IgD-negative memory B cell (primary cell): ENCODE measurements around the gene BCL2L2. TPM values are rescaled to one million over a fixed set of nuclear protein-coding genes. Genes with fewer than 3 reads are reported as not detected.

Source experiments
- H3K27ac Mint-ChIP-seq, 3 donors: one replicate each; pipeline ENCODE4 v1.8.0; 2020 to 2022; ENCODE audit warnings: mild to moderate bottlenecking in 3 of 3, mixed read lengths in 3 of 3, moderate library complexity in 1 of 3
- H3K27me3 Mint-ChIP-seq: one replicate; pipeline ENCODE4 v1.8.0; 2021; ENCODE audit warnings: mixed read lengths
- H3K36me3 Mint-ChIP-seq: one replicate; pipeline ENCODE4 v1.8.0; 2020; ENCODE audit warnings: mild to moderate bottlenecking, mixed read lengths
- H3K4me1 Mint-ChIP-seq, 3 donors: one replicate each; pipeline ENCODE4 v1.8.0; 2020 to 2022; ENCODE audit warnings: mixed read lengths in 3 of 3, mild to moderate bottlenecking in 1 of 3
- H3K4me3 Mint-ChIP-seq, 4 donors: one replicate each; pipeline ENCODE4 v1.8.0; 2020 to 2022; ENCODE audit warnings: mild to moderate bottlenecking in 4 of 4, mixed read lengths in 4 of 4, moderate library complexity in 3 of 4
- H3K9me3 Mint-ChIP-seq, 3 donors: one replicate each; pipeline ENCODE4 v1.8.0; 2020 to 2021; ENCODE audit warnings: mixed read lengths in 3 of 3, mild to moderate bottlenecking in 1 of 3
- polyA plus RNA-seq: library from polyadenylated mRNA; unstranded; fragments of 300-500 nt; fragmentation: Illumina TruSeq; gene quantifications from one replicate; pipeline ENCODE4 v1.2.3, GENCODE V29; 2021

The BCL2L2 gene
- polyA plus RNA-seq, 1 donor from 2014 or later = 0.65 TPM

DNA sequence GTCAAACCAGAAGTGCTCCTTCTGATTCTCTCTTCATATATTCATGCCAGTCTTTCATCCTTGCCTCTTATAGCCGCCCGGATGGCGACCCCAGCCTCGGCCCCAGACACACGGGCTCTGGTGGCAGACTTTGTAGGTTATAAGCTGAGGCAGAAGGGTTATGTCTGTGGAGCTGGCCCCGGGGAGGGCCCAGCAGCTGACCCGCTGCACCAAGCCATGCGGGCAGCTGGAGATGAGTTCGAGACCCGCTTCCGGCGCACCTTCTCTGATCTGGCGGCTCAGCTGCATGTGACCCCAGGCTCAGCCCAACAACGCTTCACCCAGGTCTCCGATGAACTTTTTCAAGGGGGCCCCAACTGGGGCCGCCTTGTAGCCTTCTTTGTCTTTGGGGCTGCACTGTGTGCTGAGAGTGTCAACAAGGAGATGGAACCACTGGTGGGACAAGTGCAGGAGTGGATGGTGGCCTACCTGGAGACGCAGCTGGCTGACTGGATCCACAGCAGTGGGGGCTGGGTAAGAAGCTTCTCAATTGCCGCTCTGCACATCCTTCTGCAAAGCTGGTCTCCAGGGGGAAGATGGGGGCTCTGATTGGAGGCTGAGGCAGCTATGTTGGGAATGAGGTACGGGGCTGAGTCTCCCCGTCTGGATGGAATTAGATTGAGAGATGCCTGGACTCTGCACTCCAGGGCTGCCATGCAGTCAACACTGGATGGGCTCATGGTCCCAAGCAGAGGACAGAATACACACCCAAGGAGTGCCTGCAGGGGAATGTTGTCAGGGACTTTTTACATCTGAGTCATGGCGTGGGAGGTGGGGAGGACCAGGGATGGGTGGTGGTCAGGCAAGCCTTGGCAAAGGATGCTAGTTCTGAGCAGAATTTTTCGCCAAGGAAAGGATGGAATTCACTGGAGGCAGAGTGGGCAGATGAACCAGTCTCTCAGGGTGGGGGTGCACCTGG lies 1.3 kb downstream of the BCL2L2 start:
- H3K4me1 Mint-ChIP-seq = peaks cover 16 to 25% (median 23%) of the 10 kb centered on the region in 3 donors
- H3K4me3 Mint-ChIP-seq = peak overlapping the region; percentile 78 to 94 (median 91)
- H3K27me3 Mint-ChIP-seq = no peaks in the 10 kb centered on the region
- H3K27ac Mint-ChIP-seq = peak overlapping the region in 2 of 3 donors; percentile 53 to 87
- H3K36me3 Mint-ChIP-seq = peaks cover 2% of the 10 kb centered on the region
- no peaks in the 10 kb centered on the region for H3K9me3 Mint-ChIP-seq

DNA sequence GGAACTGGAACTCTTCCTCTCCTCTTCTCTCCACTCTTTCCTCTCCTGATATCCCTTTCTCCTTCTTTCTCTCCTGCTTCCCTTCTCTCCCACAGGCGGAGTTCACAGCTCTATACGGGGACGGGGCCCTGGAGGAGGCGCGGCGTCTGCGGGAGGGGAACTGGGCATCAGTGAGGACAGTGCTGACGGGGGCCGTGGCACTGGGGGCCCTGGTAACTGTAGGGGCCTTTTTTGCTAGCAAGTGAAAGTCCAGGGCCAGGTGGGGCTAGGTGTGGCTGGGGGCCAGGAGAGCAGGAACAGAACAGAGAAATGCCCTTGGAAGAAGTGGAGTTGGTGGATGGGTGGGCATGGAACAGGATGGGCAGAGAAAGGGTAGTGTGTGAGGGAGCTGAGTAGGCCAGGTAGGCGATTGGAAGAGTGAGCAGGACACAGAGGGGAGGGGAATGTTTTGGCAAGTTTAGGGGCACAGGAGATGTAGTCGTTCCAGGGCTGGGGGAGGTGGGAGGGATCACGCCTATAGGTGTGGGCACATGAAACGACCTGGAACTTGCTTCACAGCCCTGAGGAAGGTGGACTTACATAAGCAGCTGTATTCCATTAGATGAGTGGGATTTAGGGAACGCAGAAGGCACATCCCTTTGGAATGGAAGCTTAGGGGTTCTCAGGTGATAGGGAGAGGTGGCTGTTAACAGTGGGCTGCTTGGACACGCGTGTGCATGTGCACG lies 2.2 kb downstream of the BCL2L2 start:
- H3K4me3 Mint-ChIP-seq = peak overlapping the region in 2 of 4 donors; percentile 31 to 88
- peaks cover 16 to 20% (median 20%) of the 10 kb centered on the region in 3 donors for H3K4me1 Mint-ChIP-seq
- peaks cover 2% of the 10 kb centered on the region for H3K36me3 Mint-ChIP-seq
- no peaks in the 10 kb centered on the region for H3K27me3 Mint-ChIP-seq
- no peak overlapping the region for H3K27ac Mint-ChIP-seq
- no peaks in the 10 kb centered on the region for H3K9me3 Mint-ChIP-seq

DNA sequence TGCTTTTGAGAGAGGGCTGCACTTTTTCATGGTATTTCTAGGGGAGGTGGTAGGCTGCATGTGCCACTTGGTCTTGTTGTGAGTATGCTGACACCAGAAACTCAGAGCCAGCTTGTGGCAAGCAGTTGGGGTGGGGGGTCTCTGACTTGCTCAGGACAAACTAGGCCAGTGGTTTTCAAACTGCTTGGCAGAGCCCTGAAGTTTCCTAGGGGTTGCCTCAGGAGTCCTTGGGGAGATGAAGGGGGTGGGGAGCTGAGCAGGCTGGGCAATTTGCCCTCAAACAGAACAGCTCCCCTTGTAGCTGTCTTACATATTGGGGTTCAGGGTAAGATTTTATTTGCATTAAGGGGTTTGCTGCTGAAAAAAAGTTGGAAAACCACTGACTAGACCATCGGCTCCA lies 3.9 kb downstream of the BCL2L2 start:
- Mint-ChIP-seq H3K9me3 (no peaks in the 10 kb centered on the region), H3K27ac (peak overlapping the region in 1 of 3 donors; percentile 54), H3K27me3 (no peaks in the 10 kb centered on the region), H3K36me3 (peaks cover 4% of the 10 kb centered on the region), H3K4me3 (peak overlapping the region in 1 of 4 donors; percentile 32), H3K4me1 (peaks cover 16 to 20% (median 20%) of the 10 kb centered on the region in 3 donors)

DNA sequence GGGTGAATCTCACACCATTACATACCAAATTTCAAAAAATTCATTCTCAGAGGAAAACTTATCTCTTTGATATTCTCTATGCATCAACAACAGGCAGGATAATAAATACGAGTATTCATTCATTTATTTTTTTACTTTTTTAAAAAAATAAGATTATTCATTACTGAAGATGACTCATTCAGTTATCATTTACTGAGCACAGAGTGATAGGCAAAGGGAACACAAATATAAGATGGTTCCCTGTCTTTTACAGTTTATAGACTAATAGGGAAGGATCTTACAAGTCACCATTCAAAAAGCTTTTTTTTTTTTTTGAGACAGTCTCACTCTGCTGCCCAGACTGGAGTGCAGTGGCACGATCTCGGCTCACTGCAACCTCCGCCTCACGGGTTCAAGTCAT lies 9.7 kb downstream of the BCL2L2 start:
- Mint-ChIP-seq H3K27ac (no peak overlapping the region), H3K36me3 (peaks cover 6% of the 10 kb centered on the region), H3K4me1 (peaks cover 0 to 11% (median 5%) of the 10 kb centered on the region in 3 donors), H3K9me3 (peaks cover 0 to 1% (median 0%) of the 10 kb centered on the region in 3 donors), H3K4me3 (no peak overlapping the region), H3K27me3 (no peaks in the 10 kb centered on the region)

DNA sequence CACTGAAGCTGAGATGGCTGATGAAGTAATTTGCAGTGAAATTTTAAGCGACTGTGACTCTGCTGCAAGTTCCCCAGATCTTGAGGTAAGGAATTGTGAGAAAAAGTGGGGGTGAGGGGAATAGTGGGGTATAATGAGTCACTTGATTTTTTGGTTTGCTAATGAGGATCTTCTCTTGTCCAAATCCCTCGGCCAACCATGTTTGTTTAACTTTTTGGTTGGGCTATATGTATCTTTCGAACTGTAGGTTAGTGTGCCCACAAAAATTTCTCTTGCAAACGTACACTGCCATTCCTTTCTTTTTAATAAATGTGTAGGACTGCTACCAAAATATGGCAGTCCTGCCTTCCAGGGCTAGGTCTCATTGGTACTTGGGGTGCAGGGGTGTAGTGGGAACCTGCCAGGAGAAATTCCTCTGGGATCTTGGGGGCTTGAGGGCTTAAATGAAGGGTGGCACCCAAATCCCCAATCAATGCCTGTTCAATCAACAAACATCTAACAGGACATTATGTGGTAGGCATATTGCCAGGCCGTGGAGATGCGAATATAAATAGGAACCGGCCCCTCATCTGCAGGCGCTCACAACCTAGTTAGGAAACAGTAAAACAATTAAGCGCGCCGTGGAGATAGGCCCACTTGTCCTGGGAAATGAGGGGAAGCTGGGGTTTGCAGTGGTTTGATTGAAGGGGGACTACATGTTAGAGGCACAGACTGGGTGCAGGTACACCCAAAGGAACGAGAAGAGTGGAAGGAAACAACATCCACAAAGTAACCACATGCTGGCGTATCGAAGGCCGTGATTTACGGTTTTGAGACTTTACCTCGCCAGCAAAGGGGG lies 13.3 kb downstream of the BCL2L2 start:
- Mint-ChIP-seq H3K27me3 (no peaks in the 10 kb centered on the region), H3K9me3 (peaks cover 0 to 1% (median 0%) of the 10 kb centered on the region in 3 donors), H3K27ac (peak overlapping the region; percentile 76 to 99 (median 98)), H3K4me3 (peak overlapping the region; percentile 77 to 96 (median 92)), H3K36me3 (peaks cover 4% of the 10 kb centered on the region), H3K4me1 (peaks cover 12 to 25% (median 23%) of the 10 kb centered on the region in 3 donors)

DNA sequence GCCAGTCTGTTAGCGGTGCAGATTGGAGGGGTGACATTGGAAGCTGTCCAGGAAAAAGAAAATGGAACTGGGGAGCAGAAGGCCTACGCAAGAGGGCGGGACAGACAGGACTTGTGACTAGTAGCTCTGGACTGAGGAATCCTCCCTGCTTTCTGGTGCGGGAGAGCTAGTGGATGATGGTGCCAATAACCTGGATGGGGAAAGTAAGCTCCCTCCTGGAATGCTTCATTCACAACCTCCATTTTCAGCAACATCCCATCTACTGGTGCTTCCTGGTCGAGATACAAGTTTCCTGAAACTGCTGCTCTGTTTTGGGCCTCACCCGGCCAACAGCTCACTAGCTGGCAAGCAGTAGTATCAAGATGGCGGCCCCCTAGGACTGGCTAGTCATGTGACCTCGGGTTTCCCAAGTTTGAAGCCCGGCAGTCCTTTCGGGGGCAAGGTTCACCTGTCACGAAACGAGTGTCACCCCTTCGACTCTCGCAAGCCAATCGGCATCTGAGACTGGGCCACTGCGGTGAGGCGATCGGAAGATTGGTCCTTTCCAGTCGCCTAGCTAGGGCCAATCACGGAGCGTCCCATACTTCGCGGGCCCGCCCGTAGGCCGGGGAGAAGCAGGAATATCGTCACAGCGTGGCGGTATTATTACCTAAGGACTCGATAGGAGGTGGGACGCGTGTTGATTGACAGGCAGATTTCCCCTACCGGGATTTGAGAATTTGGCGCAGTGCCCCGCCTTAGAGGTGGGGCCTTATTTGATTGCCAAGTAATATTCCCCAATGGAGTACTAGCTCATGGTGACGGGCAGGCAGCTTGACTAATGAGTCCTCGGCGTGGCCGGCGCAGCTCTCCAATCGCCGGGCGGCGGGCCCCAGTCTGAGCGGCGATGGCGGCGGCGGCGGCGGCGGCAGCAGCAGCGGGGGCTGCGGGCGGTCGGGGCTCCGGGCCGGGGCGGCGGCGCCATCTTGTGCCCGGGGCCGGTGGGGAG lies 14.2 kb downstream of the BCL2L2 start, which contains the start of gene PABPN1:
Gene PABPN1 (plus strand): TSS at position 874 of the 988 bp plus-strand sequence. CDS start 13 bp downstream, at position 887.
- Mint-ChIP-seq H3K36me3 (peaks cover 4% of the 10 kb centered on the region), H3K9me3 (peaks cover 0 to 1% (median 0%) of the 10 kb centered on the region in 3 donors), H3K4me1 (peaks cover 12 to 25% (median 23%) of the 10 kb centered on the region in 3 donors), H3K27me3 (no peaks in the 10 kb centered on the region), H3K4me3 (peak within 1 kb of the TSS; percentile 89 to 98 (median 96)), H3K27ac (peak within 1 kb of the TSS; percentile 93 to 99 (median 98))

DNA sequence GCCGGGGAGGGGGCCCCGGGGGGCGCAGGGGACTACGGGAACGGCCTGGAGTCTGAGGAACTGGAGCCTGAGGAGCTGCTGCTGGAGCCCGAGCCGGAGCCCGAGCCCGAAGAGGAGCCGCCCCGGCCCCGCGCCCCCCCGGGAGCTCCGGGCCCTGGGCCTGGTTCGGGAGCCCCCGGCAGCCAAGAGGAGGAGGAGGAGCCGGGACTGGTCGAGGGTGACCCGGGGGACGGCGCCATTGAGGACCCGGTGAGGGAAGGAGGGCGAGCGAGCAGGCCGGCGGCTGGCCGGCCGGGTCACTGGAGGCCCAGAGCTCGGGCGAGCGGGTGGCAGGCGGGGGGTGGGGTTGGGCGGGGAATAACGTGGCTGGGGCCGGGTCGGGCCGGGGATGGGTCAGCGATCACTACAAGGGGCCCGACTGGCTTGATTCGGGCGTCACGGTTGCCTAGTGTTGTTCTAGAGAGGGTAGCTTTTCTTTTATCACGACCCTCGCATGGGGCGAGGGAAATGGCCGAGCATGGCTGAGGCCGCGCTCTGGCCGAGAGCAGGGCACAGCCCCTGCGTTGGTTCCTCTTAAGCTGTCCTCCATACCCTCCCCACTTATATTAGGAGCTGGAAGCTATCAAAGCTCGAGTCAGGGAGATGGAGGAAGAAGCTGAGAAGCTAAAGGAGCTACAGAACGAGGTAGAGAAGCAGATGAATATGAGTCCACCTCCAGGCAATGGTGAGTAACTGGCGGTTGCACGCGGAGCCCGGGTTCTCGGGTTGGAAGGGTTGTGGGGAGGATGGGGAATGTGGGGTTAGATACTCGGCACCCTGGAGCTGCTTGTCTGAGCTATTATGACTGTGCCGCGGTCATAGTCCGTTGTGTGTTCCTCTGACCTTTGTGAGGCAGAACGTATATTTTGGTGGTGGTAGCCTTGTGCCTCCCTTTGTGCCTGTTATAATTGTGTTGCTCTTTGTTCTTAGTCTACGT lies 15.2 kb downstream of the BCL2L2 start:
- Mint-ChIP-seq H3K4me1 (peaks cover 16 to 25% (median 25%) of the 10 kb centered on the region in 3 donors), H3K27me3 (no peaks in the 10 kb centered on the region), H3K9me3 (peaks cover 0 to 1% (median 0%) of the 10 kb centered on the region in 3 donors), H3K4me3 (peak overlapping the region; percentile 89 to 98 (median 96)), H3K27ac (peak overlapping the region; percentile 87 to 99 (median 93)), H3K36me3 (peaks cover 4% of the 10 kb centered on the region)

DNA sequence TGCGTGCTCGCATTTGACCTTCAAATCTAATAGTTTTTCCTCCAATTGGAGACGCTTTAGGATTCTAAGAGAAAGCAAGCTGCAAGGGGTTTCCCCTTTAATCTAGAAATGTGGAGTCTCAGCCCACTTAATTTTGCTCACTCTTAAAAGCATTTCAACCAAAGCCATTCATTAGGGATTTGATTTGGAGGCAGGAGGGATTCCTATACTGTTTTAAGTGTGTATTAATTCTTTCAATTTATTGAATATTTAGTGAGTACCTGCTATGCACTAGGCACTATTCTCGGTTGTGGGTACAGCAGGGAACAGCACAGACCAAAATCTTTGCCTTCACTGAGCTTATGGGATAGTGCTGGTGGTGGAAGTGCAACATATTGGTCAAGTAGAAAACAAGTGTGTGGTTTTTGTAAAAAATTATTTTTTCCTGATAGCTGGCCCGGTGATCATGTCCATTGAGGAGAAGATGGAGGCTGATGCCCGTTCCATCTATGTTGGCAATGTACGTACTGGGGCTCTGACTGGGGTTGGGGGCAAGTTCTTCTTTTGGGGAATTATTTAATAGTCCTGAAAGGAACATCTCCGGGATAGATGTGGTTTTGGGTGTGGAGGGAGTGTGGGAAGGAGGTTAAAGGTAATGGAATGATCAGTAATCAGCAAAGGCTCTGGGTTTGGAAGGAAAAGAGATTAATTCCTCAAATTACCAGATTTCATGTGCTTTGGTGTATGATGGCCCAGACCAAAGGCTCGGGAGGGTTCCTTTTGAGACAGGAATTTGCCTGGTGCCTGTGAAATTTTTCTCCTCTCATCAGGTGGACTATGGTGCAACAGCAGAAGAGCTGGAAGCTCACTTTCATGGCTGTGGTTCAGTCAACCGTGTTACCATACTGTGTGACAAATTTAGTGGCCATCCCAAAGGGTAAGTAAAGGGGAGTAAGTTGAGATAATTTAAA lies 16.2 kb downstream of the BCL2L2 start:
- Mint-ChIP-seq H3K36me3 (peaks cover 4% of the 10 kb centered on the region), H3K27me3 (no peaks in the 10 kb centered on the region), H3K4me3 (peak overlapping the region; percentile 89 to 98 (median 96)), H3K27ac (peak overlapping the region; percentile 87 to 93 (median 93)), H3K9me3 (peaks cover 0 to 1% (median 0%) of the 10 kb centered on the region in 3 donors), H3K4me1 (peaks cover 16 to 26% (median 25%) of the 10 kb centered on the region in 3 donors)

DNA sequence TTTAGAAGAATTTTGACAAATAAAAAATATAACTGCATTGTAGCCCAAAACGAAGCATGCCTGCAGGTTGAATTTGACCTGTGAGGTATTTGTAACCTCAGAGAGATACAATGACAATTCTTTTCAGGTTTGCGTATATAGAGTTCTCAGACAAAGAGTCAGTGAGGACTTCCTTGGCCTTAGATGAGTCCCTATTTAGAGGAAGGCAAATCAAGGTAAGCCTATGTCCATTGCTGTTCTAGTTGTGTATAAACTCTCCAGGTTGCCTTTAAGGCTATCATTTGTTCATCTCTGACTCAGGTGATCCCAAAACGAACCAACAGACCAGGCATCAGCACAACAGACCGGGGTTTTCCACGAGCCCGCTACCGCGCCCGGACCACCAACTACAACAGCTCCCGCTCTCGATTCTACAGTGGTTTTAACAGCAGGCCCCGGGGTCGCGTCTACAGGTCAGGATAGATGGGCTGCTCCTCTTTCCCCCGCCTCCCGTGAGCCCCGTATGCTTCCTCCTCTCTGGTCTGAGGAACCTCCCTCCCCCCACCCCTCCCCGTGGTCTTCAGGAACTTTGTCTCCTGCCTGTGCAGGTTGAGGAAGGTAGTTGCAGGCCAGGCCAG lies 17.3 kb downstream of the BCL2L2 start:
- peaks cover 0 to 1% (median 0%) of the 10 kb centered on the region in 3 donors for H3K9me3 Mint-ChIP-seq
- no peak overlapping the region for H3K4me3 Mint-ChIP-seq
- H3K27ac Mint-ChIP-seq = peak overlapping the region in 1 of 3 donors; percentile 67
- H3K36me3 Mint-ChIP-seq = peaks cover 4% of the 10 kb centered on the region
- H3K4me1 Mint-ChIP-seq = peaks cover 16 to 29% (median 27%) of the 10 kb centered on the region in 3 donors
- no peaks in the 10 kb centered on the region for H3K27me3 Mint-ChIP-seq

DNA sequence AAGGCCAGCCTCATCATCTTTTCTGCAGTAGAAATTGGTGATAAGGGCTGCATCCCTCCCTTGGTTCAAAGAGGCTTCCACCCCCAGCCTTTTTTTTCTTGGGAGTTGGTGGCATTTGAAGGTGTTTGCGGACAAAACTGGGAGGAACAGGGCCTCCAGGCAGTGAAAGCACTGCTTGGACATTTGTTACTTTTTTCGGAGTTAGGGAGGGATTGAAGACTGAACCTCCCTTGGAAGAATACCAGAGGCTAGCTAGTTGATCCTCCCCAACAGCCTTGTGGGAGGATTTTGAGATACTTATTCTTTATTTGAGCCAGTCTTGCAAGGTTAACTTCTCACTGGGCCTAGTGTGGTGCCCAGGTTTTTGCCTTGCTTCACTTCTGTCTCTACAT lies 17.8 kb downstream of the BCL2L2 start:
- Mint-ChIP-seq H3K9me3 (peaks cover 0 to 1% (median 0%) of the 10 kb centered on the region in 3 donors), H3K27ac (no peak overlapping the region), H3K27me3 (no peaks in the 10 kb centered on the region), H3K4me1 (peaks cover 16 to 29% (median 27%) of the 10 kb centered on the region in 3 donors), H3K4me3 (peak overlapping the region in 1 of 4 donors; percentile 9), H3K36me3 (peaks cover 4% of the 10 kb centered on the region)

DNA sequence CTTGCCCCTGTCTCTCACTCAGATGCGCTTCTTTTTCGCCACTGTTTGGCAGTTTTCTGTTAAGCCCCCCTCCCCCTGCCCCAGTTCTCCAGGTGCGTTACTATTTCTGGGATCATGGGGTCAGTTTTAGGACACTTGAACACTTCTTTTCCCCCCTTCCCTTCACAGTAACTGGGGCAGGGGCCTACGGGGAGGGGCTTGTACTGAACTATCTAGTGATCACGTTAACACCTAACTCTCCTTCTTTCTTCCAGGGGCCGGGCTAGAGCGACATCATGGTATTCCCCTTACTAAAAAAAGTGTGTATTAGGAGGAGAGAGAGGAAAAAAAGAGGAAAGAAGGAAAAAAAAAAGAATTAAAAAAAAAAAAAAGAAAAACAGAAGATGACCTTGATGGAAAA lies 18.4 kb downstream of the BCL2L2 start:
- peaks cover 0 to 1% (median 0%) of the 10 kb centered on the region in 3 donors for H3K9me3 Mint-ChIP-seq
- H3K36me3 Mint-ChIP-seq = peaks cover 2% of the 10 kb centered on the region
- H3K4me3 Mint-ChIP-seq = no peak overlapping the region
- no peaks in the 10 kb centered on the region for H3K27me3 Mint-ChIP-seq
- peaks cover 16 to 27% (median 24%) of the 10 kb centered on the region in 3 donors for H3K4me1 Mint-ChIP-seq
- no peak overlapping the region for H3K27ac Mint-ChIP-seq
